Measurements from ENCODE around the gene CPSF3. TPM values are rescaled to one million over a fixed set of nuclear protein-coding genes. Genes with fewer than 3 reads are reported as not detected.
"Not testable (repeated sequence)": the region's sequence is repeated elsewhere in the genome, so short reads cannot be mapped to it uniquely, and the experiment has no call there.

CPSF3 gene
- total RNA-seq, 4 donors from 2014 or later: 20.5 to 48.5 (median 29.2) TPM

DNA sequence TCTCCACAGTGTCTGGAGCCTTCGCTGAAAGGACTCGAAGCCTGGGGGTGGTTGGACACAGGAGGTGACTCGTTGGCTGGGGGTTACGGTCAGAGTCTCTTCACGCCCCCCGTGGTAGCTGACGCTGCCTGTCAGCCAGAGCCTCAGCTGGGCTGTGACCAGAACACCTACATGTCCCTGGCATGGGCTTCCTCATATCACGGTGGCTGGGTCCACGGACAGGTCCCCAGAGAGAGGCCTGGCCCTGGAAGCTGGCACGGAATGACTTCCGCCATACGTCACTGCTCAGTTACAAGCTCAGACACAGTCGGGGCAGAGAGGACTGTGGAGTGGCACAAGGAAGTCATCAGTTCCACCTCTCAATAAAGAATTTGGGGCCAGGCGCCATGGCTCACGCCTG, 28.6 kb upstream of the CPSF3 start:
- H3K9me3 ChIP-seq: no peaks in the 10 kb centered on the region
- WGBS: 97% methylated on average over 6 of the region's 15 CpGs
- H3K4me3 ChIP-seq: no peak overlapping the region
- no peak overlapping the region for H3K27ac ChIP-seq
- H3K36me3 ChIP-seq: peaks cover 47% of the 10 kb centered on the region
- peak in 1 of 2 donors; percentile 52 for DNase-seq (ENCODE audit: low spot score in 2 of 2)
- H3K4me1 ChIP-seq: peaks cover 22% of the 10 kb centered on the region
- TF ChIP-seq POLR2AphosphoS5 (IDR thresholded peaks at IDR 0.05) (no peak), POLR2A (IDR thresholded peaks at IDR 0.05) (no peak), EP300 (IDR thresholded peaks at IDR 0.05) (no peak)
- TF ChIP-seq, protein P1, sequence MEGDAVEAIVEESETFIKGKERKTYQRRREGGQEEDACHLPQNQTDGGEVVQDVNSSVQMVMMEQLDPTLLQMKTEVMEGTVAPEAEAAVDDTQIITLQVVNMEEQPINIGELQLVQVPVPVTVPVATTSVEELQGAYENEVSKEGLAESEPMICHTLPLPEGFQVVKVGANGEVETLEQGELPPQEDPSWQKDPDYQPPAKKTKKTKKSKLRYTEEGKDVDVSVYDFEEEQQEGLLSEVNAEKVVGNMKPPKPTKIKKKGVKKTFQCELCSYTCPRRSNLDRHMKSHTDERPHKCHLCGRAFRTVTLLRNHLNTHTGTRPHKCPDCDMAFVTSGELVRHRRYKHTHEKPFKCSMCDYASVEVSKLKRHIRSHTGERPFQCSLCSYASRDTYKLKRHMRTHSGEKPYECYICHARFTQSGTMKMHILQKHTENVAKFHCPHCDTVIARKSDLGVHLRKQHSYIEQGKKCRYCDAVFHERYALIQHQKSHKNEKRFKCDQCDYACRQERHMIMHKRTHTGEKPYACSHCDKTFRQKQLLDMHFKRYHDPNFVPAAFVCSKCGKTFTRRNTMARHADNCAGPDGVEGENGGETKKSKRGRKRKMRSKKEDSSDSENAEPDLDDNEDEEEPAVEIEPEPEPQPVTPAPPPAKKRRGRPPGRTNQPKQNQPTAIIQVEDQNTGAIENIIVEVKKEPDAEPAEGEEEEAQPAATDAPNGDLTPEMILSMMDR (IDR thresholded peaks at IDR 0.05): no peak
- no peaks in the 10 kb centered on the region for H3K27me3 ChIP-seq

DNA sequence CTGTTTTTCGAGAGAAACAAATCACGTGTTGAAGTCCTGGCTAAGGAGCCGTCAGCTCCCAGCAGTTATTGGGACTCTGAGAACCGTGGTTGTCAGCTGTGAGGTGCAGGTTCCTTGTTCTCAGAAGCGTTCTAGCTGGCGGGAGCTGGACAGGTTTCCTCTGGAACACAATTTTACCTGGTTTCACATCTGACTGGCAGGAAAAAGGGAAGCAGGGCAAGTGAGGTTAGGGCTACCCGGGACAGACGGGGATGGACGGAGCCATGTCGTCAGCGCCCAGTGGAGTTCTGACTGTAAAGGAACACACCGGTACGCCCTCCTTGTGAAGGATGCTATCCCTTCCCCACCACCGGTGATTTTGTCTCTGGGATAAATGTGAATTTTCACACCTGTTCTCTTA, 26.3 kb upstream of the CPSF3 start:
- peaks cover 42% of the 10 kb centered on the region for H3K36me3 ChIP-seq
- H3K4me3 ChIP-seq: no peak overlapping the region
- no peak for TF ChIP-seq POLR2A (IDR thresholded peaks at IDR 0.05)
- no peak for TF ChIP-seq EP300 (IDR thresholded peaks at IDR 0.05)
- no peak for TF ChIP-seq POLR2AphosphoS5 (IDR thresholded peaks at IDR 0.05)
- TF ChIP-seq, protein P1 (IDR thresholded peaks at IDR 0.05): no peak
- H3K27ac ChIP-seq: no peak overlapping the region
- WGBS: 97% methylated on average over 14 of the region's 14 CpGs
- peak in 1 of 2 donors; percentile 50 for DNase-seq (ENCODE audit: low spot score in 2 of 2)
- H3K4me1 ChIP-seq: peaks cover 20% of the 10 kb centered on the region
- no peaks in the 10 kb centered on the region for H3K27me3 ChIP-seq
- H3K9me3 ChIP-seq: no peaks in the 10 kb centered on the region

DNA sequence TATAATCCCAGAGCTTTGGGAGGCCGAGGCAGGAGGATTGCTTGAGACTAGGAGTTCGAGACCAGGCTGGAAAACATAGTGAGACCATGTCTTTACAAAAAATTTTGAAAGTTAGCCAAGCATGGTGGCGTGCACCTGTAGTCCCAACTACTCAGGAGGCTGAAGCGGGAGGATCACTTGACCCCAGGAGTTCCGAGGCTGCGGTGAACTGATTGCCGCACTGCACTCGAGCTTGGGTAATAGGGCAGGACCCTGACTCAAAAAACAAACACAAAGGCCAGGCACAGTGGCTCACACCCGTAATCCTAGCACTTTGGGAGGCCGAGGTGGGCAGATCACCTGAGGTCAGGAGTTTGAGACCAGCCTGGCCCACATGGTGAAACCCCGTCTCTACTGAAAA, 25.2 kb upstream of the CPSF3 start:
- Histone ChIP-seq H3K36me3 (peaks cover 39% of the 10 kb centered on the region), H3K27ac (peak overlapping the region; percentile 22)

DNA sequence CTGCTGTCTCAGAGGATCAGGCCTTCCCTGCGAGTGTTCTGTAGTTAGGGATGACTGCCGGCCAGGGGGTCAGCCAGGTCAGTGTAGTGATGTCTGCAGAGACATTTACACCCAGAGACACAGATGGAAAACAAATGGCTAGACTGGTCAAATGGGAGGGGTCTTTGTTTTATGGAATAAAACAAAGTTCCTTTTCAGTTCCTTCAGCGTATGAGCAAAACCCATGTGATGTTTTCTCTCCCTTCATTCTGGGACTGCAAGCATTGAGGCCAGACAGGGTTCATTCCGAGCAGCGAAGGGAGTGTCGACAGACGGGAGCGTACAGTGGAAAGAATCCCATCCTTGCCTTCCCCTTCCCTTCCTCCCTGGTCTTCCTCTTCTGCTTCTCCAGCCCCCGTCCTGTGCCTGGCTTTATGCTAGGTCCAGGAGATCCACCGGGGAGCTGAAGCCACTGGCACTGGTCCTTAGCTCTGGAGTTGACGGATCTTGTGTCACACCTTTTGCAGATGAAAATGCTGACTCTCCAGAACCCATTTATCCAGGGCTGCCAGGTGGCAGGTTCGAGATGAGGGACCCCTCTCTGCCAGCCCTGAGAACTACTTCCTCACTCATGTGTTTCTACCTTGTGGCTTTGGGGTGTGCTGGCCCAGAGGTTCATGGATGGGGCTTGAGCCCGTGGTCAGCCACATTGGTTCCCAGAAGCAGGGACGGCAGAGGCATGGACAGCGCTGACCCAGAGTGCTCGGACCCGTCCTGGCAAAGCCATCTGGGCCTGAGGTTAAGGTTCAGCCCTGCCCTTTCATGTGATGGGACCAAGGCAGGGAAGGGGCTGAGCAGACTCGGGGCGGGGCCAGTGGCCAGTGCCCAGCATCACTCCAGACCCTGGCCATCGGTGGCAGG, 24.3 kb upstream of the CPSF3 start:
- peaks cover 32% of the 10 kb centered on the region for H3K36me3 ChIP-seq
- DNase-seq (ENCODE audit: low spot score in 2 of 2): peak in 1 of 2 donors; percentile 82

More for the DNA sequence above, 25.2 kb upstream of the CPSF3 start:
- not testable (repeated sequence) for H3K4me3 ChIP-seq, H3K9me3 ChIP-seq, H3K27me3 ChIP-seq
- peak in 1 of 2 donors; percentile 62 for DNase-seq (ENCODE audit: low spot score in 2 of 2)
- H3K4me1 ChIP-seq: peaks cover 11% of the 10 kb centered on the region
- over 99% methylated on average over 11 of the region's 11 CpGs for WGBS

DNA sequence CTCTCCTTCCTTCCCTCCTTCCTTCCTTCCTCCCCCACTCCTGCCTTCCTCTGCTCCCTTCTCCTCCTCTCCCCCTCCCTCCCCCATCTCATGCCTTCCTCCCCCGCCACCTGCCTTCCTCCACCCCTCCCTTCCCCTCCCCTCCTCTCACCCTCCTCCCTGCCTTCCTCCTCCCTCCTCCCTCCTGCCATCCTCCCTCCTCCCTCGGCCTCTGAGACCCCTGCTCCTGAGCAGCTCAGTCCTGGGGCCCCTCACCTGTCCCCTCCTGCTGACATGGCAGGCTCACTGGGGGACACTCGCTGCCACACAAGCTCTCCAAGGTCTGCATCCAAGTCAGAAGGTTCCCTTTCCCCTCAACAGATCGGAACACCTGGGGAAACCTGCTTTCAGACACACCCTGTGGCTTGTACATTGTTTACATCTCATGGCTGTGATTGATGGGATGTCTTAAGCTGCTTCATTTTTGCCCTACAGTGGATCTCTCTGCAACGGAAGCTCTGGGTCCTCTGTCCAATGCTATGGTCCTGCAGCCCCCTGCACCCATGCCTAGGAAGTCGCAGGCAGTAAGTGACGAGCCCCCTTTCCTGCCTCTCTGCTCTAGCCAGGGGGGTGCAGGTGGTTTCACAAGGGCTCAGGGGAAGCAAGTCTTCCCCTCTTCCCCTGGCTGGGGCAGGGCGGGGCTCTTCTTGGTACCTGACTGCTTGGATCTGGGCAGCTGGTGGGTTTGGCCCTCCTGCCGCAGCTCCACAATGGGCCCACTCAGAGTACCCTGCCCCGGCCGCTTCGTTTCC, 23.0 kb upstream of the CPSF3 start:
- Histone ChIP-seq H3K36me3 (peaks cover 21% of the 10 kb centered on the region), H3K27ac (no peak overlapping the region), H3K27me3 (no peaks in the 10 kb centered on the region), H3K4me1 (peaks cover 15% of the 10 kb centered on the region), H3K4me3 (no peak overlapping the region), H3K9me3 (no peaks in the 10 kb centered on the region)
- 76% methylated on average over 11 of the region's 12 CpGs for WGBS
- TF ChIP-seq POLR2A (IDR thresholded peaks at IDR 0.05) (no peak), POLR2AphosphoS5 (IDR thresholded peaks at IDR 0.05) (no peak), EP300 (IDR thresholded peaks at IDR 0.05) (no peak)
- TF ChIP-seq, protein P1 (IDR thresholded peaks at IDR 0.05): no peak
- DNase-seq (ENCODE audit: low spot score in 2 of 2): peak in 1 of 2 donors; percentile 61

More for the DNA sequence above, 24.3 kb upstream of the CPSF3 start:
- Histone ChIP-seq H3K9me3 (no peaks in the 10 kb centered on the region), H3K27ac (peak overlapping the region; percentile 48), H3K4me3 (no peak overlapping the region), H3K27me3 (no peaks in the 10 kb centered on the region), H3K4me1 (peaks cover 11% of the 10 kb centered on the region)
- WGBS: 69% methylated on average over 13 of the region's 20 CpGs
- TF ChIP-seq POLR2AphosphoS5 (IDR thresholded peaks at IDR 0.05) (no peak), POLR2A (IDR thresholded peaks at IDR 0.05) (no peak), EP300 (IDR thresholded peaks at IDR 0.05) (no peak)
- TF ChIP-seq, protein P1 (IDR thresholded peaks at IDR 0.05): no peak

Measured in suprapubic skin (tissue), 4 donors.